Ascending aorta (tissue), 2 donors: Measurements from ENCODE around the gene OR51B4. TPM values are rescaled to one million over a fixed set of nuclear protein-coding genes. Genes with fewer than 3 reads are reported as not detected.

Experiments
- DNase-seq, 2 donors: peaks; one replicate each; pipeline ENCODE4 v3.0.0-alpha.2; 2019; ENCODE audit warnings: low spot score in 2 of 2
- H3K27ac ChIP-seq, 2 donors: fragments of 200-600 bp; sonication (generic); one replicate each; pipeline ENCODE4 v1.5.1; 2016 to 2017; ENCODE audit warnings: mild to moderate bottlenecking in 1 of 2
- H3K27me3 ChIP-seq: fragments of 200-600 bp; sonication (generic); one replicate; pipeline ENCODE4 v1.5.1; 2017
- H3K36me3 ChIP-seq, 2 donors: fragments of 200-600 bp; sonication (generic); one replicate each; pipeline ENCODE4 v1.5.1; 2016
- H3K4me1 ChIP-seq, 2 donors: fragments of 200-600 bp; sonication (generic); one replicate each; pipeline ENCODE4 v1.5.1; 2016 to 2017; ENCODE audit warnings: mild to moderate bottlenecking in 1 of 2
- H3K4me3 ChIP-seq, 2 donors: fragments of 200-600 bp; sonication (generic); one replicate each; pipeline ENCODE4 v1.5.1; 2016 to 2017; ENCODE audit warnings: mild to moderate bottlenecking in 1 of 2
- H3K9me3 ChIP-seq, 2 donors: fragments of 200-600 bp; sonication (generic); one replicate each; pipeline ENCODE4 v1.5.1; 2016
- CTCF ChIP-seq, 3 experiments: fragments of 200-600 bp in 2 of 3; fragments of 450-650 bp in 1 of 3; sonication (generic) in 2 of 3; IDR thresholded peaks; one replicate each; pipeline ENCODE4 v1.5.1; 2016 to 2019; ENCODE audit warnings: antibody characterized with exemption in 3 of 3, mild to moderate bottlenecking in 1 of 3, moderate library complexity in 1 of 3
- intact Hi-C: fragments of 100-400 bp; cut with DNase I; formaldehyde crosslinking; loops from one replicate; pipeline ENCODE4 v1.15.1; 2023
- total RNA-seq: library from RNA; depleted of rRNA; stranded (reverse); fragments of >200 nt; gene quantifications from one replicate; pipeline ENCODE4 v1.1.0, GENCODE V29; 2016

Gene OR51B4
- total RNA-seq, 1 donor from 2014 or later, result not detected

GRCh38 chr11:5252919-5253265 is 48.9 kb downstream of the OR51B4 start:
- no peaks in the 10 kb centered on the region for H3K4me1 ChIP-seq
- H3K27ac ChIP-seq, result no peak overlapping the region
- DNase-seq, result no peak
- no peaks in the 10 kb centered on the region for H3K36me3 ChIP-seq
- no peaks in the 10 kb centered on the region for H3K27me3 ChIP-seq
- intact Hi-C loops, result no loop called here
- TF ChIP-seq CTCF (IDR thresholded peaks at IDR 0.05), result no peak
- H3K4me3 ChIP-seq, result no peak overlapping the region
- no peaks in the 10 kb centered on the region for H3K9me3 ChIP-seq

GRCh38 chr11:5252192-5252918 is 49.4 kb downstream of the OR51B4 start:
- no peak overlapping the region for H3K4me3 ChIP-seq
- H3K27ac ChIP-seq, result no peak overlapping the region
- intact Hi-C loops, result no loop called here
- no peak for TF ChIP-seq CTCF (IDR thresholded peaks at IDR 0.05)
- no peaks in the 10 kb centered on the region for H3K27me3 ChIP-seq
- H3K36me3 ChIP-seq, result no peaks in the 10 kb centered on the region
- DNase-seq, result no peak
- H3K9me3 ChIP-seq, result no peaks in the 10 kb centered on the region
- H3K4me1 ChIP-seq, result no peaks in the 10 kb centered on the region

GRCh38 chr11:5251746-5252145 is 50.0 kb downstream of the OR51B4 start:
- no peaks in the 10 kb centered on the region for H3K4me1 ChIP-seq
- no peak for TF ChIP-seq CTCF (IDR thresholded peaks at IDR 0.05)
- H3K27ac ChIP-seq, result no peak overlapping the region
- H3K27me3 ChIP-seq, result no peaks in the 10 kb centered on the region
- DNase-seq, result no peak
- H3K36me3 ChIP-seq, result no peaks in the 10 kb centered on the region
- intact Hi-C loops, result no loop called here
- H3K9me3 ChIP-seq, result no peaks in the 10 kb centered on the region
- no peak overlapping the region for H3K4me3 ChIP-seq

Other genes starting within 250 kb of the OR51B4 start
- gene OR52E2, start 242.3 kb downstream of the OR51B4 start, total RNA-seq, result not detected
- gene OR52E1, start 232.4 kb downstream of the OR51B4 start, total RNA-seq, result not detected
- not detected for gene OR52A5, start 163.6 kb downstream of the OR51B4 start, total RNA-seq
- gene OR52A1, start 147.2 kb downstream of the OR51B4 start, total RNA-seq, result not detected
- gene OR51V1, start 101.3 kb downstream of the OR51B4 start, total RNA-seq, result not detected
- 1,146 TPM for gene HBB, start 74.9 kb downstream of the OR51B4 start, total RNA-seq
- not detected for gene HBD, start 67.5 kb downstream of the OR51B4 start, total RNA-seq
- gene HBG1, start 52.1 kb downstream of the OR51B4 start, total RNA-seq, result not detected
- not detected for gene HBG2, start 47.2 kb downstream of the OR51B4 start, total RNA-seq
- not detected for gene HBE1, start 32.0 kb downstream of the OR51B4 start, total RNA-seq
- gene OR51B2, start 22.4 kb upstream of the OR51B4 start, total RNA-seq, result not detected
- gene OR51B5, start 41.6 kb upstream of the OR51B4 start, total RNA-seq, result not detected
- not detected for gene OR51B6, start 49.6 kb upstream of the OR51B4 start, total RNA-seq
- not detected for gene OR51M1, start 81.9 kb upstream of the OR51B4 start, total RNA-seq
- not detected for gene OR51Q1, start 120.2 kb upstream of the OR51B4 start, total RNA-seq
- gene OR51I1, start 139.6 kb upstream of the OR51B4 start, total RNA-seq, result not detected
- gene OR51I2, start 147.4 kb upstream of the OR51B4 start, total RNA-seq, result not detected
- not detected for gene OR52D1, start 186.7 kb upstream of the OR51B4 start, total RNA-seq
- not detected for gene UBQLN3, start 208.0 kb upstream of the OR51B4 start, total RNA-seq
- not detected for gene UBQLNL, start 214.8 kb upstream of the OR51B4 start, total RNA-seq
- not detected for gene OR52H1, start 246.6 kb upstream of the OR51B4 start, total RNA-seq